Right atrium auricular region (tissue), 2 donors: ENCODE data around the gene OSMR. TPM values are rescaled to one million over a fixed set of nuclear protein-coding genes. Genes with fewer than 3 reads are reported as not detected.

ENCODE experiments used
- DNase-seq: peaks from one replicate; pipeline ENCODE4 v3.0.0-alpha.2; 2019; ENCODE audit warnings: low spot score
- H3K27ac ChIP-seq, 2 donors: fragments of 200-600 bp; sonication (generic); 1 replicate in 1 of 2; 2 replicates in 1 of 2; pipeline ENCODE4 v1.5.1; 2016 to 2019
- H3K27me3 ChIP-seq, 2 donors: fragments of 200-600 bp; sonication (generic); one replicate each; pipeline versions ENCODE4 v1.5.1 to v1.6.0; 2017 to 2019
- H3K36me3 ChIP-seq: fragments of 200-600 bp; sonication (generic); one replicate; pipeline ENCODE4 v1.5.1; 2016
- H3K4me1 ChIP-seq, 2 donors: fragments of 200-600 bp; sonication (generic); one replicate each; pipeline versions ENCODE4 v1.5.1 to v1.6.0; 2017 to 2019
- H3K4me3 ChIP-seq, 2 donors: fragments of 200-600 bp; sonication (generic); 1 replicate in 1 of 2; 2 replicates in 1 of 2; pipeline ENCODE4 v1.5.1; 2017 to 2019; ENCODE audit warnings: mild to moderate bottlenecking in 1 of 2, moderate library complexity in 1 of 2
- H3K9me3 ChIP-seq, 2 donors: fragments of 200-600 bp; sonication (generic); one replicate each; pipeline ENCODE4 v1.5.1; 2019
- total RNA-seq, 2 donors: library from RNA; depleted of rRNA; stranded (reverse); fragments of >200 nt; gene quantifications; one replicate each; pipeline ENCODE4 v1.1.0, GENCODE V29; 2016
- TF ChIP-seq, protein P1 (sequence below), 2 donors: fragments of 200-600 bp; sonication (generic); IDR thresholded peaks; one replicate each; pipeline ENCODE4 v1.5.1; 2019; ENCODE audit warnings: antibody characterized with exemption in 2 of 2

OSMR gene
- total RNA-seq, 2 donors from 2014 or later = 13.8 to 28.6 TPM

DNA sequence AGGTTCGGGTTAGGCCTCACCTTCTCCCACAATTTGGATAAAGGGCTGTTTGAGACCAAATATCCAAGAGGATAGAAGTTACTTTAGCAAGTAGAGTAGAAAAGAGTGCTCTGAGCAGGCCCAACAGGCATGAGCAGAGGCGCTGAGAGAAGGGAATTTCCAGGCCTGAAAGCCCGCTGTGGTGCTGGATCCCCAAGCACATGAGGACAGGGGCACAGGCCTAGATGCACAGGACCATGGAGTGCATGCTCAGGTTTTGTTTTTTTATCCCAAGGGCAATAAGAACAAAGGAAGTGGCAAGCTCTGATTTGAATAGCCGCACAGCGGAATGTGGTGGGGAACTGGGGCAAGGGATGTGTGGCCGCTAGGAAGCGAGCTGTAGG, 33.3 kb downstream of the OSMR start:
- Histone ChIP-seq H3K27ac (no peak overlapping the region), H3K4me1 (peaks cover 0 to 7% of the 10 kb centered on the region in 2 donors), H3K36me3 (peaks cover 34% of the 10 kb centered on the region), H3K4me3 (no peak overlapping the region), H3K9me3 (no peaks in the 10 kb centered on the region), H3K27me3 (no peaks in the 10 kb centered on the region)
- DNase-seq = no peak
- TF ChIP-seq, protein P1, sequence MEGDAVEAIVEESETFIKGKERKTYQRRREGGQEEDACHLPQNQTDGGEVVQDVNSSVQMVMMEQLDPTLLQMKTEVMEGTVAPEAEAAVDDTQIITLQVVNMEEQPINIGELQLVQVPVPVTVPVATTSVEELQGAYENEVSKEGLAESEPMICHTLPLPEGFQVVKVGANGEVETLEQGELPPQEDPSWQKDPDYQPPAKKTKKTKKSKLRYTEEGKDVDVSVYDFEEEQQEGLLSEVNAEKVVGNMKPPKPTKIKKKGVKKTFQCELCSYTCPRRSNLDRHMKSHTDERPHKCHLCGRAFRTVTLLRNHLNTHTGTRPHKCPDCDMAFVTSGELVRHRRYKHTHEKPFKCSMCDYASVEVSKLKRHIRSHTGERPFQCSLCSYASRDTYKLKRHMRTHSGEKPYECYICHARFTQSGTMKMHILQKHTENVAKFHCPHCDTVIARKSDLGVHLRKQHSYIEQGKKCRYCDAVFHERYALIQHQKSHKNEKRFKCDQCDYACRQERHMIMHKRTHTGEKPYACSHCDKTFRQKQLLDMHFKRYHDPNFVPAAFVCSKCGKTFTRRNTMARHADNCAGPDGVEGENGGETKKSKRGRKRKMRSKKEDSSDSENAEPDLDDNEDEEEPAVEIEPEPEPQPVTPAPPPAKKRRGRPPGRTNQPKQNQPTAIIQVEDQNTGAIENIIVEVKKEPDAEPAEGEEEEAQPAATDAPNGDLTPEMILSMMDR (IDR thresholded peaks at IDR 0.05) = no peak

DNA sequence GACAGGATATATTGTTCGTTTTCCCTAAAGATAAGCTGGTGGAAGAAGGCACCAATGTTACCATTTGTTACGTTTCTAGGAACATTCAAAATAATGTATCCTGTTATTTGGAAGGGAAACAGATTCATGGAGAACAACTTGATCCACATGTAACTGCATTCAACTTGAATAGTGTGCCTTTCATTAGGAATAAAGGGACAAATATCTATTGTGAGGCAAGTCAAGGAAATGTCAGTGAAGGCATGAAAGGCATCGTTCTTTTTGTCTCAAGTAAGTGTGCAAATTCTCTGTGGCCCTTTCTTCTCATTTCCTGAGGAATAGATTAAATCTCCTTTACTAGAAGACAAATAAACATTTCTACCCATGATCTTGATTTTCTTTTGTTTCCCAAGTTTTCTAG, 38.0 kb downstream of the OSMR start:
- no peak overlapping the region for H3K4me3 ChIP-seq
- no peaks in the 10 kb centered on the region for H3K9me3 ChIP-seq
- no peak overlapping the region for H3K27ac ChIP-seq
- DNase-seq = no peak
- TF ChIP-seq, protein P1 (IDR thresholded peaks at IDR 0.05) = no peak
- H3K27me3 ChIP-seq = no peaks in the 10 kb centered on the region
- peaks cover 55% of the 10 kb centered on the region for H3K36me3 ChIP-seq
- no peaks in the 10 kb centered on the region for H3K4me1 ChIP-seq

DNA sequence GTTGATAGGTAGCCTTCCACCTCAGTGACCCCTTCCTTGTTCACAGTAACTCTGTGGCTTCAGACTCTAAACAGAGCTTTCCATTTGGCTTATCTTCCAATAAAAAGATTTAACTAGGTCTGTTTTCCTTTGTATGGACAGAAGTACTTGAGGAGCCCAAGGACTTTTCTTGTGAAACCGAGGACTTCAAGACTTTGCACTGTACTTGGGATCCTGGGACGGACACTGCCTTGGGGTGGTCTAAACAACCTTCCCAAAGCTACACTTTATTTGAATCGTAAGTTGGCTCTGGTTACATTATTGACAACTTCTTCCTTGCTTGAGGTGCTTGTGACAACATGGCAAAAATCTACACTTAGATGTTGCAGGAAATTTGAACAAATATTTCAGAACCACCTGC, 39.4 kb downstream of the OSMR start:
- no peak overlapping the region for H3K27ac ChIP-seq
- H3K27me3 ChIP-seq = no peaks in the 10 kb centered on the region
- peaks cover 49% of the 10 kb centered on the region for H3K36me3 ChIP-seq
- H3K9me3 ChIP-seq = no peaks in the 10 kb centered on the region
- TF ChIP-seq, protein P1 (IDR thresholded peaks at IDR 0.05) = no peak
- no peaks in the 10 kb centered on the region for H3K4me1 ChIP-seq
- no peak overlapping the region for H3K4me3 ChIP-seq
- no peak for DNase-seq

GRCh38 chr5:38888041-38888440, 42.2 kb downstream of the OSMR start:
- Histone ChIP-seq H3K36me3 (peaks cover 34% of the 10 kb centered on the region), H3K27me3 (no peaks in the 10 kb centered on the region), H3K4me3 (no peak overlapping the region), H3K9me3 (no peaks in the 10 kb centered on the region), H3K4me1 (no peaks in the 10 kb centered on the region), H3K27ac (no peak overlapping the region)
- TF ChIP-seq, protein P1 (IDR thresholded peaks at IDR 0.05) = no peak
- DNase-seq = no peak

DNA sequence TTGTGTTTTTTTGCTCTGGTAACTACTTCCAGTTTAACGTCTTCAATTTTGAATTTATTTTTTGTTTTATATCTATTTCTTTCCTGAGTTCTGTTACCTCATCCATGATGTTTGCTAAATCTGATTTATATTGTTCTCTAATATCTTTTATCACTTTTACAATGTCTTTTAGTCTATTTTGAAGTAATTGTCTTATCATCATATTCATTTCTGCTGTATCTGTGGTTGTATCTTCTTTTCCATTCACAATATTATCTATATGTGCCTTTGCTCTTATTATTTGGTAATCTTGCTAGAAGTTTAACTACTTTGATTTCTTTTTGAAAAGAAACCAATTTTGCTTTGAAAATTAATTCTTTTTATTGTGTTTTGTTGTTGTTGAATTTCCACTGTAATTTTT, 43.6 kb downstream of the OSMR start:
- Histone ChIP-seq H3K27me3 (no peaks in the 10 kb centered on the region), H3K9me3 (no peaks in the 10 kb centered on the region), H3K36me3 (peaks cover 26% of the 10 kb centered on the region), H3K4me1 (no peaks in the 10 kb centered on the region), H3K4me3 (no peak overlapping the region), H3K27ac (no peak overlapping the region)
- DNase-seq = no peak
- TF ChIP-seq, protein P1 (IDR thresholded peaks at IDR 0.05) = no peak

DNA sequence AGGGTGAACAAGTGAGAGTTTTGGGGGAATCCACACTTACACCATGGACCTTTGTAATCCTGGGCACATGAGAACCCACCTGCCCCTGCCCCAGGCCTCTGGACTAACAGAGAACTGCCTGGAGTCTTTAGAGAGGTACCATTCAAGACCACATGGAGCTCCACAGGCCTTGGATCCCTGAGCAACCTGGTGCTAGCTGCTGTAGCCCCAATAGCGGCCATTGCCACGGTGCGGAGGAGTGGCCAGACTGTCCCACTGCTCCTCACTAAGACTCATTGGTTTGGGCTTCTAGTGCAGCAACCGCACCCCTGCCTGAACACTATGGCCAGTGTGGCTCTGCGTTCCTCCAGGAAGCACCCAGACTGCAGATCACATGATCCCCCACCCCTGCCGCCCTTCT, 45.8 kb downstream of the OSMR start:
- Histone ChIP-seq H3K27ac (no peak overlapping the region), H3K4me3 (no peak overlapping the region), H3K27me3 (no peaks in the 10 kb centered on the region), H3K36me3 (peaks cover 7% of the 10 kb centered on the region), H3K4me1 (no peaks in the 10 kb centered on the region), H3K9me3 (peaks cover 0 to 20% of the 10 kb centered on the region in 2 donors)
- TF ChIP-seq, protein P1 (IDR thresholded peaks at IDR 0.05) = no peak
- no peak for DNase-seq
